H9 (cell line): ENCODE data around the gene KRTAP19-3. TPM values are rescaled to one million over a fixed set of nuclear protein-coding genes. Genes with fewer than 3 reads are reported as not detected.

Experiments
- DNase-seq: peaks from one replicate; pipeline ENCODE4 v3.0.0-alpha.2; 2017
- H2AFZ ChIP-seq: one replicate; pipeline ENCODE4 v1.6.1; 2013; ENCODE audit warnings: mild to moderate bottlenecking, low read length, control low read depth, moderate library complexity
- H2AK5ac ChIP-seq: 2 replicates; pipeline ENCODE4 v1.6.1; 2013; ENCODE audit warnings: low read length, control low read depth, mixed read lengths; ENCODE audit not compliant: insufficient read length
- H2BK120ac ChIP-seq: one replicate; pipeline ENCODE4 v1.6.1; 2013; ENCODE audit warnings: low read depth, mild to moderate bottlenecking, low read length, control low read depth, inconsistent platforms; ENCODE audit not compliant: poor library complexity, severe bottlenecking
- H2BK12ac ChIP-seq: 2 replicates; pipeline ENCODE4 v1.6.1; 2013; ENCODE audit warnings: low read length, control low read depth, mixed read lengths, low read depth; ENCODE audit not compliant: insufficient read length
- H2BK15ac ChIP-seq: 2 replicates; pipeline ENCODE4 v1.6.1; 2013; ENCODE audit warnings: low read depth, low read length, control low read depth
- H2BK20ac ChIP-seq: one replicate; pipeline ENCODE4 v1.6.1; 2013; ENCODE audit warnings: low read depth, mild to moderate bottlenecking, low read length, control low read depth, inconsistent platforms; ENCODE audit not compliant: poor library complexity, severe bottlenecking
- H2BK5ac ChIP-seq: 2 replicates; pipeline ENCODE4 v1.6.1; 2013; ENCODE audit warnings: low read length, control low read depth, mixed read lengths; ENCODE audit not compliant: insufficient read length
- H3K14ac ChIP-seq: 2 replicates; pipeline ENCODE4 v1.6.1; 2013; ENCODE audit warnings: low read length, control low read depth; ENCODE audit not compliant: insufficient read depth
- H3K18ac ChIP-seq: 2 replicates; pipeline ENCODE4 v1.6.1; 2013; ENCODE audit warnings: low read depth, mild to moderate bottlenecking, mixed read lengths, low read length, control low read depth; ENCODE audit not compliant: insufficient read length
- H3K23ac ChIP-seq: 2 replicates; pipeline ENCODE4 v1.6.1; 2013; ENCODE audit warnings: low read length, control low read depth, mixed read lengths, low read depth; ENCODE audit not compliant: insufficient read length
- H3K23me2 ChIP-seq: 2 replicates; pipeline ENCODE4 v1.6.1; 2013; ENCODE audit warnings: low read depth, mild to moderate bottlenecking, mixed read lengths, low read length, control low read depth; ENCODE audit not compliant: insufficient read length, poor library complexity, severe bottlenecking
- H3K27ac ChIP-seq: 2 replicates; pipeline ENCODE4 v1.5.1; 2013; ENCODE audit warnings: low read length, control low read depth, mixed read lengths, low read depth; ENCODE audit not compliant: insufficient read length
- H3K27me3 ChIP-seq: 2 replicates; pipeline ENCODE4 v1.6.1; 2013; ENCODE audit warnings: low read length, control low read depth, inconsistent platforms; ENCODE audit not compliant: insufficient read depth
- H3K4ac ChIP-seq: 2 replicates; pipeline ENCODE4 v1.6.1; 2013; ENCODE audit warnings: low read depth, mild to moderate bottlenecking, control low read depth, inconsistent platforms, low read length, moderate library complexity
- H3K4me1 ChIP-seq: 2 replicates; pipeline ENCODE4 v1.6.1; 2013; ENCODE audit warnings: low read length, control low read depth, inconsistent platforms; ENCODE audit not compliant: insufficient read depth
- H3K4me2 ChIP-seq: 2 replicates; pipeline ENCODE4 v1.6.1; 2013; ENCODE audit warnings: low read length, control low read depth, mixed read lengths; ENCODE audit not compliant: insufficient read length, insufficient read depth
- H3K56ac ChIP-seq: 2 replicates; pipeline ENCODE4 v1.6.1; 2013; ENCODE audit warnings: low read depth, mild to moderate bottlenecking, mixed read lengths, low read length, control low read depth; ENCODE audit not compliant: insufficient read length
- H3K79me1 ChIP-seq: 2 replicates; pipeline ENCODE4 v1.6.1; 2013; ENCODE audit warnings: low read depth, mild to moderate bottlenecking, moderate library complexity, low read length, control low read depth, inconsistent platforms; ENCODE audit not compliant: insufficient read depth, poor library complexity, severe bottlenecking
- H3K79me2 ChIP-seq: 2 replicates; pipeline ENCODE4 v1.6.1; 2013; ENCODE audit warnings: low read length, control low read depth, inconsistent platforms; ENCODE audit not compliant: insufficient read depth
- H3K9ac ChIP-seq: 2 replicates; pipeline ENCODE4 v1.6.1; 2013; ENCODE audit warnings: low read length, control low read depth, mixed read lengths; ENCODE audit not compliant: insufficient read length; ENCODE audit errors: extremely low read depth
- H3K9me3 ChIP-seq: one replicate; pipeline ENCODE4 v1.6.1; 2013; ENCODE audit warnings: low read depth, low read length, inconsistent platforms; ENCODE audit not compliant: control insufficient read depth
- H3T11ph ChIP-seq: one replicate; pipeline ENCODE4 v1.6.1; 2013; ENCODE audit warnings: mild to moderate bottlenecking, low read length, control low read depth, inconsistent platforms
- H4K20me1 ChIP-seq: one replicate; pipeline ENCODE4 v1.6.1; 2013; ENCODE audit not compliant: control insufficient read depth, insufficient read length, insufficient read depth
- H4K5ac ChIP-seq: 2 replicates; pipeline ENCODE4 v1.6.1; 2013; ENCODE audit warnings: low read depth, mild to moderate bottlenecking, mixed read lengths, low read length, control low read depth; ENCODE audit not compliant: insufficient read length
- H4K8ac ChIP-seq: replicated peaks from 2 replicates; pipeline ENCODE4 v1.6.1; 2013; ENCODE audit warnings: low read length, control low read depth, mixed read lengths, low read depth; ENCODE audit not compliant: insufficient read length
- H4K91ac ChIP-seq: 2 replicates; pipeline ENCODE4 v1.6.1; 2013; ENCODE audit warnings: low read depth, mild to moderate bottlenecking, moderate library complexity, mixed read lengths, low read length, control low read depth; ENCODE audit not compliant: insufficient read length
- H3K27ac Mint-ChIP-seq, 3 experiments: 2 replicates in 2 of 3; 3 replicates in 1 of 3; pipeline ENCODE4 v1.8.0; 2020 to 2021; ENCODE audit warnings: mixed read lengths in 3 of 3, mild to moderate bottlenecking in 1 of 3, moderate library complexity in 1 of 3
- H3K27me3 Mint-ChIP-seq: 2 replicates; pipeline ENCODE4 v1.8.0; 2021; ENCODE audit warnings: low read depth, mild to moderate bottlenecking, moderate library complexity, mixed read lengths
- H3K36me3 Mint-ChIP-seq, 3 experiments: 2 replicates in 2 of 3; 3 replicates in 1 of 3; pipeline ENCODE4 v1.8.0; 2020 to 2021; ENCODE audit warnings: low read depth in 3 of 3, mixed read lengths in 3 of 3; ENCODE audit not compliant: insufficient read depth in 1 of 3
- H3K4me1 Mint-ChIP-seq, 2 experiments: 2 replicates each; pipeline ENCODE4 v1.8.0; 2020; ENCODE audit warnings: mixed read lengths in 2 of 2
- H3K4me3 Mint-ChIP-seq, 2 experiments: 2 replicates in 1 of 2; 3 replicates in 1 of 2; pipeline ENCODE4 v1.8.0; 2020 to 2021; ENCODE audit warnings: mild to moderate bottlenecking in 2 of 2, mixed read lengths in 2 of 2, moderate library complexity in 1 of 2
- H3K9me3 Mint-ChIP-seq, 2 experiments: 2 replicates in 1 of 2; 3 replicates in 1 of 2; pipeline ENCODE4 v1.8.0; 2020; ENCODE audit warnings: mild to moderate bottlenecking in 2 of 2, mixed read lengths in 2 of 2, moderate library complexity in 1 of 2
- CTCF ChIP-seq: fragments of 200-600 bp; sonication (generic); conservative IDR thresholded peaks from 3 replicates; pipeline ENCODE4 v1.8.0; 2021; ENCODE audit warnings: antibody characterized with exemption, mild to moderate bottlenecking
- WGBS: extraction: QIAGEN DNeasy Blood & Tissue Kit; methylation state at CpG from one replicate; pipeline ENCODE4 v1.1.7; 2013; ENCODE audit warnings: missing lambda C conversion rate, low lambda C conversion rate, mixed read lengths; ENCODE audit not compliant: insufficient read length; ENCODE audit errors: extremely low coverage; 5-methylcytosine and 5-hydroxymethylcytosine counted together
- total RNA-seq: library from RNA; stranded (reverse); gene quantifications from 2 replicates; pipeline ENCODE4 v1.2.1, GENCODE V29; 2021

Gene KRTAP19-3
- total RNA-seq, 1 experiment from 2014 or later, result not detected

GRCh38 chr21:30515681-30516080 is 23.9 kb upstream of the KRTAP19-3 start:
- TF ChIP-seq CTCF, result no peak
- Histone ChIP-seq H3K14ac (no peak overlapping the region), H3K23ac (no peak overlapping the region), H3K4me2 (no peak overlapping the region), H3K79me1 (no peaks in the 10 kb centered on the region), H2BK20ac (no peak overlapping the region), H2AFZ (no peak overlapping the region), H3K4me1 (no peaks in the 10 kb centered on the region), H2BK5ac (no peak overlapping the region), H3K23me2 (no peaks in the 10 kb centered on the region), H3K27ac (no peak overlapping the region), H3K56ac (no peak overlapping the region), H4K5ac (no peak overlapping the region), H2AK5ac (no peak overlapping the region), H4K8ac (no peak overlapping the region), H3K79me2 (no peaks in the 10 kb centered on the region), H2BK120ac (no peak overlapping the region), H2BK12ac (no peak overlapping the region), H3K9me3 (no peaks in the 10 kb centered on the region), H3T11ph (no peak overlapping the region), H3K4ac (no peak overlapping the region), H2BK15ac (no peak overlapping the region), H4K20me1 (no peaks in the 10 kb centered on the region), H4K91ac (no peak overlapping the region), H3K18ac (no peak overlapping the region), H3K27me3 (no peaks in the 10 kb centered on the region), H3K9ac (no peak overlapping the region)
- Mint-ChIP-seq H3K9me3 (peaks cover 4 to 13% of the 10 kb centered on the region in 2 experiments; a peak in 4 of 5 replicates), H3K36me3 (peaks cover 0 to 13% (median 6%) of the 10 kb centered on the region in 3 experiments; a peak in 4 of 7 replicates), H3K27me3 (no peaks in the 10 kb centered on the region), H3K27ac (no peak overlapping the region), H3K4me3 (no peak overlapping the region), H3K4me1 (peaks cover 0 to 6% of the 10 kb centered on the region in 2 experiments; a peak in 2 of 4 replicates)
- DNase-seq, result no peak
- WGBS, result no CpG with 5 or more reads among the region's 1 CpG
